Testis (tissue), 3 donors: Measurements from ENCODE around the gene FAF1. TPM values are rescaled to one million over a fixed set of nuclear protein-coding genes. Genes with fewer than 3 reads are reported as not detected.

ENCODE experiments used
- DNase-seq: peaks from one replicate; pipeline ENCODE4 v3.0.0-alpha.2; 2019
- H3K27ac ChIP-seq, 2 donors: fragments of 200-600 bp; sonication (generic); one replicate each; pipeline ENCODE4 v1.5.1; 2019
- H3K27me3 ChIP-seq: fragments of 200-600 bp; sonication (generic); one replicate; pipeline ENCODE4 v1.5.1; 2019
- H3K36me3 ChIP-seq: fragments of 200-600 bp; sonication (generic); one replicate; pipeline ENCODE4 v1.5.1; 2017; ENCODE audit warnings: low read depth; ENCODE audit errors: missing control alignments
- H3K4me1 ChIP-seq: fragments of 200-600 bp; sonication (generic); one replicate; pipeline ENCODE4 v1.5.1; 2019
- H3K4me3 ChIP-seq, 2 donors: fragments of 200-600 bp; sonication (generic); one replicate each; pipeline ENCODE4 v1.5.1; 2017 to 2019
- H3K9me3 ChIP-seq: fragments of 200-600 bp; sonication (generic); one replicate; pipeline ENCODE4 v1.5.1; 2017
- CTCF ChIP-seq, 3 experiments: fragments of 450-650 bp in 2 of 3; fragments of 200-600 bp in 1 of 3; sonication (generic) in 1 of 3; IDR thresholded peaks; one replicate each; pipeline ENCODE4 v1.5.1; 2016 to 2019; ENCODE audit warnings: antibody characterized with exemption in 3 of 3, mild to moderate bottlenecking in 2 of 3, moderate library complexity in 1 of 3
- POLR2A ChIP-seq: fragments of 450-650 bp; IDR thresholded peaks from one replicate; pipeline ENCODE4 v1.6.1; 2017; ENCODE audit warnings: antibody characterized with exemption, mild to moderate bottlenecking, moderate library complexity
- WGBS, 2 donors: methylation state at CpG; one replicate each; pipeline ENCODE4 v1.1.5; 2018; 5-methylcytosine and 5-hydroxymethylcytosine counted together
- intact Hi-C: fragments of 100-400 bp; cut with DNase I; formaldehyde crosslinking; loops from one replicate; pipeline ENCODE4 v1.15.1; 2023; ENCODE audit warnings: low total_unique reads
- polyA plus RNA-seq: library from polyadenylated mRNA; stranded (reverse); fragments of 350-450 nt; fragmentation: Illumina TruSeq; extraction: RNeasy Lipid Tissue Mini Kit (QIAGEN cat#74804); gene quantifications from one replicate; pipeline ENCODE4 v1.2.3, GENCODE V29; 2014; ENCODE audit warnings: low read depth, low replicate concordance; ENCODE audit not compliant: insufficient read depth
- total RNA-seq, 2 donors: library from RNA; depleted of rRNA; stranded (reverse); fragments of >200 nt; gene quantifications; one replicate each; pipeline ENCODE4 v1.2.3, GENCODE V29; 2016

FAF1 gene
- total and polyA plus RNA-seq, 3 donors from 2014 or later: 46.5 to 236 (median 61.6) TPM

- Histone ChIP-seq H3K27ac (no peak overlapping the region), H3K36me3 (no peaks in the 10 kb centered on the region), H3K27me3 (no peaks in the 10 kb centered on the region), H3K4me1 (no peaks in the 10 kb centered on the region), H3K9me3 (no peaks in the 10 kb centered on the region), H3K4me3 (no peak overlapping the region)
- WGBS, 2 donors: 89 to 100% methylated on average over 1 of the region's 1 CpG
- no peak for DNase-seq
- TF ChIP-seq CTCF (IDR thresholded peaks at IDR 0.05): no peak
- TF ChIP-seq POLR2A: no peak
- intact Hi-C loops: no loop called here
Measured at GRCh38 chr1:50832167-50832566, 127.9 kb downstream of the FAF1 start.

GRCh38 chr1:50831300-50832061 is 128.6 kb downstream of the FAF1 start:
- no peak overlapping the region for H3K4me3 ChIP-seq
- intact Hi-C loops: no loop called here
- no peaks in the 10 kb centered on the region for H3K36me3 ChIP-seq
- H3K27me3 ChIP-seq: no peaks in the 10 kb centered on the region
- no peaks in the 10 kb centered on the region for H3K4me1 ChIP-seq
- no peak for DNase-seq
- no peak overlapping the region for H3K27ac ChIP-seq
- 91 to 98% methylated on average over 5 of the region's 5 CpGs for WGBS, 2 donors
- no peaks in the 10 kb centered on the region for H3K9me3 ChIP-seq
- TF ChIP-seq POLR2A (no peak), CTCF (IDR thresholded peaks at IDR 0.05) (no peak)

GRCh38 chr1:50830621-50831020 is 129.4 kb downstream of the FAF1 start:
- no peaks in the 10 kb centered on the region for H3K27me3 ChIP-seq
- no peak overlapping the region for H3K4me3 ChIP-seq
- H3K27ac ChIP-seq: no peak overlapping the region
- H3K4me1 ChIP-seq: no peaks in the 10 kb centered on the region
- H3K9me3 ChIP-seq: no peaks in the 10 kb centered on the region
- DNase-seq: no peak
- intact Hi-C loops: no loop called here
- TF ChIP-seq CTCF (IDR thresholded peaks at IDR 0.05): no peak
- H3K36me3 ChIP-seq: no peaks in the 10 kb centered on the region

GRCh38 chr1:50829014-50829958 is 130.8 kb downstream of the FAF1 start:
- no peak for TF ChIP-seq POLR2A
- no peak for TF ChIP-seq CTCF (IDR thresholded peaks at IDR 0.05)
- no peak for DNase-seq

More at GRCh38 chr1:50829014-50829958, 130.8 kb downstream of the FAF1 start:
- H3K4me3 ChIP-seq: no peak overlapping the region
- H3K9me3 ChIP-seq: no peaks in the 10 kb centered on the region
- WGBS, 2 donors: 30 to 43% methylated on average over 1 of the region's 1 CpG
- no peaks in the 10 kb centered on the region for H3K27me3 ChIP-seq
- intact Hi-C loops: no loop called here
- H3K27ac ChIP-seq: no peak overlapping the region
- H3K36me3 ChIP-seq: no peaks in the 10 kb centered on the region
- H3K4me1 ChIP-seq: no peaks in the 10 kb centered on the region
